OCI-LY3 (cell line): Measurements from ENCODE around the gene EEA1.

ENCODE experiments used
- H2AFZ ChIP-seq: fragments of 200-600, 300-600 bp; shearing (Covaris generic); 2 replicates; pipeline ENCODE4 v1.6.0; 2014; ENCODE audit warnings: antibody characterized with exemption, low read depth, low read length
- H3K27ac ChIP-seq: fragments of 200-600, 300-600 bp; sonication (generic); 2 replicates; pipeline ENCODE4 v1.5.1; 2014; ENCODE audit warnings: mild to moderate bottlenecking, low read length, moderate library complexity, mixed read lengths
- H3K27me3 ChIP-seq: fragments of 200-600, 300-600 bp; sonication (generic); 2 replicates; pipeline ENCODE4 v1.6.1; 2014; ENCODE audit warnings: low read depth, low read length, mixed read lengths
- H3K36me3 ChIP-seq: fragments of 200-600, 300-600 bp; sonication (generic); replicated peaks from 2 replicates; pipeline ENCODE3; 2014; ENCODE audit warnings: low read depth, low read length, mixed read lengths
- H3K4me1 ChIP-seq: fragments of 300-600, 200-600 bp; sonication (generic); 2 replicates; pipeline ENCODE4 v1.6.1; 2014; ENCODE audit warnings: low read length, mixed read lengths
- H3K4me2 ChIP-seq: fragments of 200-600, 300-600 bp; sonication (generic); 2 replicates; pipeline ENCODE4 v1.6.1; 2014; ENCODE audit warnings: low read length, mixed read lengths
- H3K4me3 ChIP-seq: fragments of 300-600, 200-600 bp; sonication (generic); 2 replicates; pipeline ENCODE4 v1.5.1; 2014; ENCODE audit warnings: antibody characterized with exemption, mild to moderate bottlenecking, low read length, moderate library complexity
- H3K79me2 ChIP-seq: fragments of 300-600, 200-600 bp; shearing (Covaris generic); 2 replicates; pipeline ENCODE4 v1.6.1; 2014; ENCODE audit warnings: mild to moderate bottlenecking, low read length, mixed read lengths
- H3K9ac ChIP-seq: fragments of 300-600, 200-600 bp; shearing (Covaris generic); 2 replicates; pipeline ENCODE4 v1.6.0; 2014; ENCODE audit warnings: mild to moderate bottlenecking, low read length, moderate library complexity
- H3K9me3 ChIP-seq: fragments of 200-600, 300-600 bp; shearing (Covaris generic); 2 replicates; pipeline ENCODE4 v1.6.1; 2014; ENCODE audit warnings: low read length, mixed read lengths; ENCODE audit not compliant: insufficient read depth
- H4K20me1 ChIP-seq: fragments of 200-600, 300-600 bp; sonication (generic); 2 replicates; pipeline ENCODE4 v1.6.1; 2016; ENCODE audit warnings: low read length, mixed read lengths; ENCODE audit not compliant: insufficient read depth
- CTCF ChIP-seq: fragments of 200-600, 300-600 bp; sonication (generic); IDR thresholded peaks from 2 replicates; pipeline ENCODE4 v1.5.1; 2014; ENCODE audit warnings: antibody characterized with exemption, low read length, low read depth
- EZH2phosphoT487 ChIP-seq: fragments of 200-600 bp; shearing (Covaris generic); IDR thresholded peaks from 2 replicates; pipeline ENCODE4 v1.6.1; 2018; ENCODE audit warnings: antibody characterized with exemption, mixed run types, low read depth

EEA1 gene

GRCh38 chr12:92733661-92734060 lies 195.4 kb downstream of the EEA1 start:
- Histone ChIP-seq H3K36me3 (no peaks in the 10 kb centered on the region), H3K9me3 (no peaks in the 10 kb centered on the region), H3K4me3 (no peak overlapping the region), H3K4me2 (no peak overlapping the region), H3K9ac (no peak overlapping the region), H3K79me2 (no peaks in the 10 kb centered on the region), H3K27ac (no peak overlapping the region), H3K4me1 (no peaks in the 10 kb centered on the region), H4K20me1 (no peaks in the 10 kb centered on the region), H2AFZ (no peak overlapping the region), H3K27me3 (no peaks in the 10 kb centered on the region)
- TF ChIP-seq EZH2phosphoT487 (no peak), CTCF (no peak)

GRCh38 chr12:92733181-92733580 lies 195.9 kb downstream of the EEA1 start:
- Histone ChIP-seq H4K20me1 (no peaks in the 10 kb centered on the region), H3K4me2 (no peak overlapping the region), H3K4me1 (no peaks in the 10 kb centered on the region), H3K27ac (no peak overlapping the region), H3K36me3 (no peaks in the 10 kb centered on the region), H3K9me3 (no peaks in the 10 kb centered on the region), H3K4me3 (no peak overlapping the region), H2AFZ (no peak overlapping the region), H3K79me2 (no peaks in the 10 kb centered on the region), H3K27me3 (no peaks in the 10 kb centered on the region), H3K9ac (no peak overlapping the region)
- TF ChIP-seq EZH2phosphoT487 (no peak), CTCF (no peak)

GRCh38 chr12:92732716-92733115 lies 196.4 kb downstream of the EEA1 start:
- no peaks in the 10 kb centered on the region for H3K4me1 ChIP-seq
- no peaks in the 10 kb centered on the region for H3K36me3 ChIP-seq
- no peaks in the 10 kb centered on the region for H3K79me2 ChIP-seq
- no peaks in the 10 kb centered on the region for H3K9me3 ChIP-seq
- H3K4me2 ChIP-seq = no peak overlapping the region
- H3K4me3 ChIP-seq = no peak overlapping the region
- TF ChIP-seq EZH2phosphoT487 = no peak
- no peak for TF ChIP-seq CTCF
- H4K20me1 ChIP-seq = no peaks in the 10 kb centered on the region
- no peak overlapping the region for H3K9ac ChIP-seq
- no peak overlapping the region for H3K27ac ChIP-seq
- no peaks in the 10 kb centered on the region for H3K27me3 ChIP-seq
- H2AFZ ChIP-seq = no peak overlapping the region

GRCh38 chr12:92732216-92732615 lies 196.9 kb downstream of the EEA1 start:
- no peaks in the 10 kb centered on the region for H3K27me3 ChIP-seq
- no peaks in the 10 kb centered on the region for H3K36me3 ChIP-seq
- H4K20me1 ChIP-seq = no peaks in the 10 kb centered on the region
- TF ChIP-seq EZH2phosphoT487 (no peak), CTCF (no peak)
- no peaks in the 10 kb centered on the region for H3K79me2 ChIP-seq
- no peak overlapping the region for H2AFZ ChIP-seq
- H3K9me3 ChIP-seq = no peaks in the 10 kb centered on the region
- no peak overlapping the region for H3K9ac ChIP-seq
- H3K4me2 ChIP-seq = no peak overlapping the region
- no peak overlapping the region for H3K4me3 ChIP-seq
- no peaks in the 10 kb centered on the region for H3K4me1 ChIP-seq
- no peak overlapping the region for H3K27ac ChIP-seq
